ENCODE measurements around the gene CNOT1. TPM values are rescaled to one million over a fixed set of nuclear protein-coding genes. Genes with fewer than 3 reads are reported as not detected.

CNOT1 gene
- total and polyA plus RNA-seq, 4 donors: 34.0 to 131 (median 78.5) TPM

DNA sequence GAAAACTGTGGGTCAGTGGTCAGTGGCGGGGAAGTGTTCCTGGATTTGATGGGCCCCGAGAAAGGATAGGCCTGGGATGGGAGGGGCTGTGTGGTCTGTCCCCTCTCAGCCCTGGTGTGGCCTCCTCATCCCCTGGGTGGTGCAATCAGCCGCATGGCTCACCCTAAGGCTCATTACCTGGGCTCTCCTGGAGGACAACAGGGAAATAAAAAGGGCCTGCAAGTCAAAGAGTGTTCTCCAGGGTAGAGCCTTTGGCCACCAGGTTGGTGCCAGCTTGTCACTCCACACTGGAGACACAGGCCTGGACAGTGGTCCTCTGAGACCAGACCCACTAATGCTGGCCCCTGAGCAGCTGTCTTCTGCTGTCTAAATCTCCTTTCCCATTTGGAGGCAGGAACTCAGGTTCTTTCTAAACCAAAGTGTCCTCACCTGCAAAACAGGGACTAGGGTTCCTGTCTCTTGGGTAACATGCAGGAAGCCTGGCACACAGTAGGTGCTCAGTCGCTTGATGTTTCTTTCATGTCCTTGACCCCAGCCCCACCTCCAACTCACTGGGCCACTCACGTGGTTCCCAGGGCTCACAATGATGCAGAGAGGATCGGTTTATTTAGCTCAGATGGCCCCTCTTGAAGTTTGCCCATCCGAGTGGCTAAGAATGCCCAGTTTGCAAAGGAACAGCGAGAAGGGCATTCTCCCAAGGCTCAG, 127.3 kb downstream of the CNOT1 start:
- WGBS: 73% methylated on average over 8 of the region's 8 CpGs
- no peaks in the 10 kb centered on the region for H3K9me3 ChIP-seq (ENCODE audit: control insufficient read depth in 4 of 4, low read length in 3 of 4)
- TF ChIP-seq JUND (IDR thresholded peaks at IDR 0.05) (no peak), EGR1 (IDR thresholded peaks at IDR 0.05; ENCODE audit: low read depth in 2 of 2) (no peak), YY1 (IDR thresholded peaks at IDR 0.05) (no peak), GABPA (IDR thresholded peaks at IDR 0.05 in 1 of 2, conservative IDR thresholded peaks at IDR 0.05 in 1 of 2) (no peak), FOXA2 (IDR thresholded peaks at IDR 0.05) (no peak), RXRA (IDR thresholded peaks at IDR 0.05) (no peak)
- TF ChIP-seq, protein P1, sequence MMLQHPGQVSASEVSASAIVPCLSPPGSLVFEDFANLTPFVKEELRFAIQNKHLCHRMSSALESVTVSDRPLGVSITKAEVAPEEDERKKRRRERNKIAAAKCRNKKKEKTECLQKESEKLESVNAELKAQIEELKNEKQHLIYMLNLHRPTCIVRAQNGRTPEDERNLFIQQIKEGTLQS (IDR thresholded peaks at IDR 0.05): no peak
- TF ChIP-seq, protein P2, sequence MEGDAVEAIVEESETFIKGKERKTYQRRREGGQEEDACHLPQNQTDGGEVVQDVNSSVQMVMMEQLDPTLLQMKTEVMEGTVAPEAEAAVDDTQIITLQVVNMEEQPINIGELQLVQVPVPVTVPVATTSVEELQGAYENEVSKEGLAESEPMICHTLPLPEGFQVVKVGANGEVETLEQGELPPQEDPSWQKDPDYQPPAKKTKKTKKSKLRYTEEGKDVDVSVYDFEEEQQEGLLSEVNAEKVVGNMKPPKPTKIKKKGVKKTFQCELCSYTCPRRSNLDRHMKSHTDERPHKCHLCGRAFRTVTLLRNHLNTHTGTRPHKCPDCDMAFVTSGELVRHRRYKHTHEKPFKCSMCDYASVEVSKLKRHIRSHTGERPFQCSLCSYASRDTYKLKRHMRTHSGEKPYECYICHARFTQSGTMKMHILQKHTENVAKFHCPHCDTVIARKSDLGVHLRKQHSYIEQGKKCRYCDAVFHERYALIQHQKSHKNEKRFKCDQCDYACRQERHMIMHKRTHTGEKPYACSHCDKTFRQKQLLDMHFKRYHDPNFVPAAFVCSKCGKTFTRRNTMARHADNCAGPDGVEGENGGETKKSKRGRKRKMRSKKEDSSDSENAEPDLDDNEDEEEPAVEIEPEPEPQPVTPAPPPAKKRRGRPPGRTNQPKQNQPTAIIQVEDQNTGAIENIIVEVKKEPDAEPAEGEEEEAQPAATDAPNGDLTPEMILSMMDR (IDR thresholded peaks at IDR 0.05; ENCODE audit: low read depth, low read length, missing input control): no peak
- TF ChIP-seq, protein P3, sequence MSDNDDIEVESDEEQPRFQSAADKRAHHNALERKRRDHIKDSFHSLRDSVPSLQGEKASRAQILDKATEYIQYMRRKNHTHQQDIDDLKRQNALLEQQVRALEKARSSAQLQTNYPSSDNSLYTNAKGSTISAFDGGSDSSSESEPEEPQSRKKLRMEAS (IDR thresholded peaks at IDR 0.05): no peak
- TF ChIP-seq, protein P4, sequence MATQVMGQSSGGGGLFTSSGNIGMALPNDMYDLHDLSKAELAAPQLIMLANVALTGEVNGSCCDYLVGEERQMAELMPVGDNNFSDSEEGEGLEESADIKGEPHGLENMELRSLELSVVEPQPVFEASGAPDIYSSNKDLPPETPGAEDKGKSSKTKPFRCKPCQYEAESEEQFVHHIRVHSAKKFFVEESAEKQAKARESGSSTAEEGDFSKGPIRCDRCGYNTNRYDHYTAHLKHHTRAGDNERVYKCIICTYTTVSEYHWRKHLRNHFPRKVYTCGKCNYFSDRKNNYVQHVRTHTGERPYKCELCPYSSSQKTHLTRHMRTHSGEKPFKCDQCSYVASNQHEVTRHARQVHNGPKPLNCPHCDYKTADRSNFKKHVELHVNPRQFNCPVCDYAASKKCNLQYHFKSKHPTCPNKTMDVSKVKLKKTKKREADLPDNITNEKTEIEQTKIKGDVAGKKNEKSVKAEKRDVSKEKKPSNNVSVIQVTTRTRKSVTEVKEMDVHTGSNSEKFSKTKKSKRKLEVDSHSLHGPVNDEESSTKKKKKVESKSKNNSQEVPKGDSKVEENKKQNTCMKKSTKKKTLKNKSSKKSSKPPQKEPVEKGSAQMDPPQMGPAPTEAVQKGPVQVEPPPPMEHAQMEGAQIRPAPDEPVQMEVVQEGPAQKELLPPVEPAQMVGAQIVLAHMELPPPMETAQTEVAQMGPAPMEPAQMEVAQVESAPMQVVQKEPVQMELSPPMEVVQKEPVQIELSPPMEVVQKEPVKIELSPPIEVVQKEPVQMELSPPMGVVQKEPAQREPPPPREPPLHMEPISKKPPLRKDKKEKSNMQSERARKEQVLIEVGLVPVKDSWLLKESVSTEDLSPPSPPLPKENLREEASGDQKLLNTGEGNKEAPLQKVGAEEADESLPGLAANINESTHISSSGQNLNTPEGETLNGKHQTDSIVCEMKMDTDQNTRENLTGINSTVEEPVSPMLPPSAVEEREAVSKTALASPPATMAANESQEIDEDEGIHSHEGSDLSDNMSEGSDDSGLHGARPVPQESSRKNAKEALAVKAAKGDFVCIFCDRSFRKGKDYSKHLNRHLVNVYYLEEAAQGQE (IDR thresholded peaks at IDR 0.05): no peak
- no peak for DNase-seq (ENCODE audit: low spot score)
- no peaks in the 10 kb centered on the region for H3K36me3 ChIP-seq (ENCODE audit: control insufficient read depth in 4 of 4, insufficient read depth in 3 of 4, low read depth in 1 of 4, low read length in 3 of 4)
- no peak overlapping the region for H3K4me3 ChIP-seq (ENCODE audit: low read depth in 1 of 3, low read length in 3 of 3)
- H3K27me3 ChIP-seq (ENCODE audit: control insufficient read depth in 4 of 4, insufficient read depth in 4 of 4, low read length in 3 of 4): peaks cover 0 to 6% (median 1%) of the 10 kb centered on the region in 4 donors
- H3K27ac ChIP-seq (ENCODE audit: low read depth in 1 of 2, low read length in 2 of 2): no peak overlapping the region
- H3K4me1 ChIP-seq (ENCODE audit: control insufficient read depth in 4 of 4, insufficient read depth in 4 of 4, low read length in 3 of 4): peaks cover 0 to 9% (median 6%) of the 10 kb centered on the region in 4 donors
- no peak overlapping the region for H3K9ac ChIP-seq (ENCODE audit: low read depth in 1 of 2, low read length in 2 of 2)

DNA sequence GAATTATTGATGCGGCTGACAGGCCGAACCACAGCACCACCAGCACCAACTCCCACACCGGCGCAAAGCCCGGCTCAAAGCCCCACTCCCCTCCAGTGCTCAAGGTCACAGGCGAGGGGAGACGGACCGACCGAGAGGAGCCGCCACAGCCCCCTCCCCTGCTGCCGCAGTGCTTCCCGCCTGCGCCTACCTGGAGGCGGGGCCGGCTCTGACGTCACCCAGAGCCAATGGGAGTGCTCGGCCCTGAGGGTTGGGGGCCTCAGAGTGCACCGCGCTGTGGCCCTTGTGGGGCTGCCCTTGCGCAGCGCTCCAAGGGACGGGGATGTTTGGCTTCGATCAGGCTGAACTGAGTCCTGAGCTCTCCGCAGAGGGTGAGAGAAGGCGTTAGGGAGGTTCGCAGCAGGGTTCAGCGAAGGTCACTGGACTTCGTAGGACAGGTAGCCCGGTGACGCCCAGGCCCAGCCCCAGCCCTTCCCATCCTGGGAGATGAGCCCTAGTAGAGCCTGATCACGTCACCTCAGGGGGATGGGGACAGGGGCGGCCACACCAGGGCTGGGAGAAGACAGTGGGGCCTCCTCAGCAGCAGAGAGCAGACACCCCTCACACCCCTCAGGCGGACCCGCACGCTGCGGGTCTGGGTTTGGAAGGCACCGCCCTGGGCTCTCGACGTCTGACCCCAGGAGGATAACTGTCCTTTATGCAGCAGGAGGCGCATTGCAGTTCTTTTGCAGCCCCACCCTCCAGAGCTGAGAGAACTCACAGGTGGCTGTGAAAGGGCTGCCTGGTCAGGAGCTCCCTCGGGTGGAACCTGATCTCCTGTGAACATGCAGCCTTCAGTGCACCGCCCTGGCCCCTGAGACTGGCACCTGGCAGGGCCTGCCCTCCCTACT, 128.1 kb downstream of the CNOT1 start:
- H3K4me1 ChIP-seq (ENCODE audit: control insufficient read depth in 4 of 4, insufficient read depth in 4 of 4, low read length in 3 of 4): peaks cover 0 to 7% (median 6%) of the 10 kb centered on the region in 4 donors
- no peaks in the 10 kb centered on the region for H3K9me3 ChIP-seq (ENCODE audit: control insufficient read depth in 4 of 4, low read length in 3 of 4)
- H3K27me3 ChIP-seq (ENCODE audit: control insufficient read depth in 4 of 4, insufficient read depth in 4 of 4, low read length in 3 of 4): peaks cover 0 to 6% (median 1%) of the 10 kb centered on the region in 4 donors
- peak overlapping the region in 1 of 3 donors; percentile 15 for H3K4me3 ChIP-seq (ENCODE audit: low read depth in 1 of 3, low read length in 3 of 3)
- WGBS: 15% methylated on average over 42 of the region's 42 CpGs
- H3K9ac ChIP-seq (ENCODE audit: low read depth in 1 of 2, low read length in 2 of 2): no peak overlapping the region
- no peak overlapping the region for H3K27ac ChIP-seq (ENCODE audit: low read depth in 1 of 2, low read length in 2 of 2)
- DNase-seq (ENCODE audit: low spot score): no peak
- no peaks in the 10 kb centered on the region for H3K36me3 ChIP-seq (ENCODE audit: control insufficient read depth in 4 of 4, insufficient read depth in 3 of 4, low read depth in 1 of 4, low read length in 3 of 4)
- TF ChIP-seq NR2F2 (IDR thresholded peaks at IDR 0.05) (no peak), HNF4G (IDR thresholded peaks at IDR 0.05) (no peak), YY1 (IDR thresholded peaks at IDR 0.05) (no peak), EGR1 (IDR thresholded peaks at IDR 0.05; ENCODE audit: low read depth in 2 of 2) (no peak), FOXA2 (IDR thresholded peaks at IDR 0.05) (no peak), HNF4A (conservative IDR thresholded peaks at IDR 0.05) (no peak), TAF1 (conservative IDR thresholded peaks at IDR 0.05) (no peak), SP1 (IDR thresholded peaks at IDR 0.05) (no peak), RXRA (IDR thresholded peaks at IDR 0.05) (no peak), RAD21 (IDR thresholded peaks at IDR 0.05) (no peak)
- TF ChIP-seq, protein P3 (IDR thresholded peaks at IDR 0.05): no peak
- TF ChIP-seq, protein P2 (IDR thresholded peaks at IDR 0.05; ENCODE audit: low read depth, low read length, missing input control): no peak
- TF ChIP-seq, protein P5, sequence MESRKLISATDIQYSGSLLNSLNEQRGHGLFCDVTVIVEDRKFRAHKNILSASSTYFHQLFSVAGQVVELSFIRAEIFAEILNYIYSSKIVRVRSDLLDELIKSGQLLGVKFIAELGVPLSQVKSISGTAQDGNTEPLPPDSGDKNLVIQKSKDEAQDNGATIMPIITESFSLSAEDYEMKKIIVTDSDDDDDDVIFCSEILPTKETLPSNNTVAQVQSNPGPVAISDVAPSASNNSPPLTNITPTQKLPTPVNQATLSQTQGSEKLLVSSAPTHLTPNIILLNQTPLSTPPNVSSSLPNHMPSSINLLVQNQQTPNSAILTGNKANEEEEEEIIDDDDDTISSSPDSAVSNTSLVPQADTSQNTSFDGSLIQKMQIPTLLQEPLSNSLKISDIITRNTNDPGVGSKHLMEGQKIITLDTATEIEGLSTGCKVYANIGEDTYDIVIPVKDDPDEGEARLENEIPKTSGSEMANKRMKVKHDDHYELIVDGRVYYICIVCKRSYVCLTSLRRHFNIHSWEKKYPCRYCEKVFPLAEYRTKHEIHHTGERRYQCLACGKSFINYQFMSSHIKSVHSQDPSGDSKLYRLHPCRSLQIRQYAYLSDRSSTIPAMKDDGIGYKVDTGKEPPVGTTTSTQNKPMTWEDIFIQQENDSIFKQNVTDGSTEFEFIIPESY (IDR thresholded peaks at IDR 0.05): no peak

All from liver (tissue), 9 donors.